ENCODE measurements around the gene UXS1.

DNA sequence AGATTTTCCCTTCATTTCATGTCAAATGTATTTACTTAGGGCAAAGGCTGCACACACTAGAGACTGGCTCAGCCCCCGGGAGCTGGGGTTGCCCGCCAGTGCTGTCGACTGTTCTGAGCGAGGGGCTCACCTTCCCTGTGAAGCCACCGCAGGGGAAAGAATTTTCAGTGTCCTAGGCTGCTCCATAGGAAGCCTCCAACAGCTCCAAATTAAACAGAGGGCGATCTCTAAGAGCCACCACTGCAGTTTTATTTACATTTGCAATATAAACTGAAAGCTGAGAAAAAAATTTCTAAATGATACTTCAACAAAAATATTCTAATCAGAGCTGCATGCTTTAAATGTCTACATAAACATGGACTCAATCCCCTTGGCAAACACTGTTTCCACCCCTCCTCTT is 54.0 kb downstream of the UXS1 start:
- TF ChIP-seq, protein P1, sequence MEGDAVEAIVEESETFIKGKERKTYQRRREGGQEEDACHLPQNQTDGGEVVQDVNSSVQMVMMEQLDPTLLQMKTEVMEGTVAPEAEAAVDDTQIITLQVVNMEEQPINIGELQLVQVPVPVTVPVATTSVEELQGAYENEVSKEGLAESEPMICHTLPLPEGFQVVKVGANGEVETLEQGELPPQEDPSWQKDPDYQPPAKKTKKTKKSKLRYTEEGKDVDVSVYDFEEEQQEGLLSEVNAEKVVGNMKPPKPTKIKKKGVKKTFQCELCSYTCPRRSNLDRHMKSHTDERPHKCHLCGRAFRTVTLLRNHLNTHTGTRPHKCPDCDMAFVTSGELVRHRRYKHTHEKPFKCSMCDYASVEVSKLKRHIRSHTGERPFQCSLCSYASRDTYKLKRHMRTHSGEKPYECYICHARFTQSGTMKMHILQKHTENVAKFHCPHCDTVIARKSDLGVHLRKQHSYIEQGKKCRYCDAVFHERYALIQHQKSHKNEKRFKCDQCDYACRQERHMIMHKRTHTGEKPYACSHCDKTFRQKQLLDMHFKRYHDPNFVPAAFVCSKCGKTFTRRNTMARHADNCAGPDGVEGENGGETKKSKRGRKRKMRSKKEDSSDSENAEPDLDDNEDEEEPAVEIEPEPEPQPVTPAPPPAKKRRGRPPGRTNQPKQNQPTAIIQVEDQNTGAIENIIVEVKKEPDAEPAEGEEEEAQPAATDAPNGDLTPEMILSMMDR (IDR thresholded peaks at IDR 0.05) = no peak
- no peak for TF ChIP-seq EZH2 (IDR thresholded peaks at IDR 0.05)
- no peak for TF ChIP-seq EZH2phosphoT487 (IDR thresholded peaks at IDR 0.05)

All from neural progenitor cell (in vitro differentiated cells).